Adipose tissue (tissue), 3 donors: Measurements from ENCODE around the gene TMEM11. TPM values are rescaled to one million over a fixed set of nuclear protein-coding genes. Genes with fewer than 3 reads are reported as not detected.
A peak's percentile ranks its signal among the peaks of the same experiment; 100 is the strongest.

Experiments
- H3K27ac ChIP-seq: one replicate; pipeline ENCODE4 v1.5.1; 2013; ENCODE audit warnings: low read depth, low read length
- WGBS, 3 donors: extraction: QIAGEN DNeasy Blood & Tissue Kit; methylation state at CpG; one replicate each; pipeline ENCODE4 v1.1.7; 2013; 5-methylcytosine and 5-hydroxymethylcytosine counted together
- polyA plus RNA-seq, 3 donors: library from polyadenylated mRNA; stranded (reverse); fragments of 200-250 nt; gene quantifications; one replicate each; pipeline ENCODE4 v1.2.3, GENCODE V29; 2013
- donor health status: healthy with polysubstance abuse.
- donor health status: Bipolar disorder and iron deficiency.
- donor health status: healthy.

TMEM11 gene, protein sequence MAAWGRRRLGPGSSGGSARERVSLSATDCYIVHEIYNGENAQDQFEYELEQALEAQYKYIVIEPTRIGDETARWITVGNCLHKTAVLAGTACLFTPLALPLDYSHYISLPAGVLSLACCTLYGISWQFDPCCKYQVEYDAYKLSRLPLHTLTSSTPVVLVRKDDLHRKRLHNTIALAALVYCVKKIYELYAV
- polyA plus RNA-seq = 10 to 100 TPM; 17.7 to 39.3 (median 23.8) TPM

GRCh38 chr17:21214015-21214776, at the start of gene TMEM11:
TSS of gene TMEM11 (minus strand) at chr17:21214161. CDS start at chr17:21214152, 9 bp downstream.
- WGBS, 3 donors = 0% methylated on average over 70 to 76 of the region's 76 CpGs
- peak within 1 kb of the TSS; percentile 53 for H3K27ac ChIP-seq

- H3K27ac ChIP-seq = no peak overlapping the region
- 58 to 70% (median 67%) methylated on average over 6 of the region's 6 CpGs for WGBS, 3 donors
Observed at GRCh38 chr17:21263376-21263775, 49.4 kb upstream of the TMEM11 start.

- 73 to 84% (median 82%) methylated on average over 12 of the region's 12 CpGs for WGBS, 3 donors
- H3K27ac ChIP-seq = no peak overlapping the region
Observed at GRCh38 chr17:21262259-21262993, 48.5 kb upstream of the TMEM11 start.

DNA sequence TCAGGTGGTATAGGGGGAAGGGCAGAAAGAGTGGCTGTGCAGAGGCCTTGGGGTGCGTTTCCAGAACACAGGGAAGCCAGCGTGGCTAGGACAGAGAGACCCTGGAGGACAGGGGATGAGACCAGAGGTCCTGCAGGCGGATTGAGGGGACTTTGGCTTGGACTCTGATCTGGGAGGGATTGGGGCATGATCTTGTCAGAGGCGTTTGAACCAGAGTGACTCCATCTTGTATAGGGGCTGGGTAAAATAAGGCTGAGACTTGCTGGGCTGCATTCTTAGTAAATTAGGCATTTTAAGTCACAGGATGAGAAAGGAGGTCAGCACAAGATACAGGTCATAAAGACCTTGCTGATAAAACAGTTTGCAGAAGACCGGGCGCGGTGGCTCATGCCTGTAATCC, 44.6 kb upstream of the TMEM11 start:
- H3K27ac ChIP-seq = no peak overlapping the region
- 81 to 96% (median 93%) methylated on average over 7 of the region's 7 CpGs for whole genome bisulfite sequencing, 3 donors

DNA sequence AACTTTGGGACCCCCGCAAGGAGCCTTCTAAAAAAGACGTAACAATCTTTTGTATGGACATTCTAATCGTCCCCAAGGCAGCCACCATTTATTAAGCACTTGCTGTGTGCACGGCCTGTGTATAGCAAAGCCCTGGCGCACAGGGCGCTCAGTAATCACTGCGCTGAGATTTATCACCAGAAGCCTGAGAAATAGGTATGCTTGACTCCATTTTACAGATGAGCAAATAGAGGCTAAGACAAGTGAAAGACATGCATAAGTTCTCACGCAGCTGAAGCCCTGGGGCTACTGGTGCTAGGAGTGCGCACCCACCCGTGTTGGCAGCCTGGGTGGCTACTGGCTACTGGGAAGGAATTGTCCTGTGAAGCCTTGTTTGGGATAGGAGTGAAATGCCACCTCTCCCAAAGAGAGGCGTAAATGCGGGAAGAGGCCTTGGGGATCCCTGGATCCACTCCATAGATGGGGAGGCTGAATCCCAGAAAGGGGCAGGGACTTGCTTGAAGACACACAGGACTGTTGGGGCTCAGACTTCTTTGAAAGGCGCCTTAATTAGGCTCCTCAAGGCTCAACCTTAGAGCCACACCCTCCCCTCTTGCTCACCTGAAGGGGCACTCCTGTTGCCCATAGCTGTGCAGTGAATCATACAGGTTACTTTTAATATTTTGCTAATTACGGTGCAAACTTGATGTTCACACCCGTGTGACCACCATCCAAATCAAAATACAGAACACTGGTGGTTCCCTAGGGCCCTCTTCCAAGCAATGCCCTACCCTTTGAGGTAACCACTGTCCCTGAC, 39.9 kb upstream of the TMEM11 start:
- no peak overlapping the region for H3K27ac ChIP-seq
- 41 to 47% (median 41%) methylated on average over 15 of the region's 15 CpGs for WGBS, 3 donors

GRCh38 chr17:21252796-21253645, 39.1 kb upstream of the TMEM11 start, which contains the start of gene NATD1:
TSS of gene NATD1 (minus strand) at chr17:21253410. CDS start at chr17:21253264, 146 bp downstream.
- no peak within 1 kb of the TSS for H3K27ac ChIP-seq
- 0 to 1% (median 1%) methylated on average over 67 to 117 of the region's 117 CpGs for WGBS, 3 donors

GRCh38 chr17:21252289-21252795, 38.4 kb upstream of the TMEM11 start:
- no peak overlapping the region for H3K27ac ChIP-seq
- WGBS, 3 donors = 20 to 26% (median 21%) methylated on average over 12 of the region's 12 CpGs

DNA sequence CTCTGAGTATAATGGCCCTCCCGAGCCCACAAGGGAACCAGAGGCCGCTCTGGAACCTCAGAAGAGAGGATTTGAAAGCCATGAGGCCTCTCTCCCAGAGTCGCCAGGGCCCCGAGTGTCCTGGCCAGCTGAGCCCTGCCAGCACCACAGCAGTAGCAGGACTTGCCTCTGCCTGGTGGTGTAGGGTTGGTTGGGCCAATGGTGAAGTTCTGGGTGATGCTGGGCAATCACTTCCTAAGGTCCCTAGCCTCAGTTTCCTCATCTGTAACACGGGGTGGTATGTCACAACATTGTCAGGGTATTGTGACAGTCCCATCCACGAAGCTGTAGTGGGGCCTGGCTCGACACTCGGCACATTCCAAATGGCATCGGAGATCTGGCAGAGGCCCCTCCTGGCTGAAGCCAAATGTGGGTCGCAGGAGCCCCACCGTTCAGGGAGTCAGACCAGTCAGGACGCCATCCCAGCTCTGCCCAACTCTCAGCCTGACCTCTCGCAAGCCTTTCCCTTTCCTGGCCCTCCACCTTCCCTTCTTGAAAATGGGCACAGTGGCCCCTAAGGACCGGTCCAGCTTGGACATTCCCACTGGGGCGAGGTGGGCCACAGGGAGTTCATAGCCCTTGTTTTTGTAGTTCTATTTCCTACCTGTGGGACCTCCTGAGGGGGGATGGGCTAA, 37.5 kb upstream of the TMEM11 start:
- no peak overlapping the region for H3K27ac ChIP-seq
- whole genome bisulfite sequencing, 3 donors = 59 to 91% (median 79%) methylated on average over 15 of the region's 15 CpGs

GRCh38 chr17:21250854-21251253, 36.9 kb upstream of the TMEM11 start:
- no peak overlapping the region for H3K27ac ChIP-seq
- WGBS, 3 donors = 51 to 60% (median 58%) methylated on average over 4 of the region's 4 CpGs

- no peak overlapping the region for H3K27ac ChIP-seq
- WGBS, 3 donors = 56 to 64% (median 57%) methylated on average over 7 of the region's 7 CpGs
Observed at GRCh38 chr17:21249920-21250703, 36.2 kb upstream of the TMEM11 start.

DNA sequence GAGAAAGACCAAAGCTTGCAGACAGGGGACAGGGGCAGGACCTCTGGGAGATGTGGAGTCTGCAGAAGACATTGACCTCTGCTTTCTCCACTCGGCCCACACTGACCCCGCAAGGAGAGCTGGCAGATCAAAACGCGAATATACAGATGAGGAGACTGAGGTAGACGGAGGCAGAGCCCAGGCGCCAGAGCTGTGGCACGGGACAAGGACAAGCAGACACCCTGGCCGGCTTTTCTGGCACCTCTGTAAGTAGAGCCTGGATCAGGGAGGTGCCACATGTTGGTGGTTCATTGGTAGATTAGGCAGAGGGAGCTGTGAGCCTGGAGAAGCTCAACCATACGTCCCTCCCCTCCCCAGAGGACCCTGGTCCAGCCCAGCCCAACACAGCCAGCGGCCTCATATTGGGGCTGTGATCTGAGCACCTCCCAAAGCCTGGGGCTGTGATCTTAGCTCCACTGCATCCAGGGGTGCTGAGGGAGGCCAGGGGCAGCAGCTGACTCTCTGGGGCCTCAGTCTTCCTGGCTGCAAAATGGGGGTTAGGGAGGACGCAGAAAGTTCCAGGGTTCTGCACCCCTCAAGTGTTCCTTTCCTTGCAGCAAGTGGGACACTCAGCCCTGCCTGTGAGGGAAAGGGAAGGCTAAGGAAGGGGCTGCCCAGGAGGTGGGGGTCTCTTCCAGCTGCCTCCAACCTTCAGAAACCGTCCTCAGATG, 35.3 kb upstream of the TMEM11 start:
- no peak overlapping the region for H3K27ac ChIP-seq
- 80 to 82% (median 82%) methylated on average over 12 of the region's 12 CpGs for WGBS, 3 donors

DNA sequence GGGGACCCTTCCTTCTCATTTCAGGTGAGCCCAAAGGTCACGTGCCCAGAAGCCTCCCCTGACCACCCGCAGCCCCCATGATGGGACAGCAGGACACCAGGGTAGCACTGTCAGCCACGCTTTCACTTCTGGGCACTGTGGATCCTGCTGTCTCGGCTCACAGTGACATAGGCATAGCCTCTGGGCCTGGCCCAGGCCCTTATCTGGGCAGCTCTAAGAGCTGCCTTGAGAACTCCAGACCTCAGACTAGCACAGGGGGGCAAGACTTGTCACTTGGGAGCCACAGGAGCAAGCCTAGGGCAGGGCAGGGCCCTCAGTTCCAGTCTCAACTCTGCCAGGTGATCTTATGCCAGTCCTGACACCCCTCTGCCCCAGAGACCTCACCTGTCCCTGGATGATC, 34.5 kb upstream of the TMEM11 start:
- H3K27ac ChIP-seq = no peak overlapping the region
- 86 to 89% (median 86%) methylated on average over 4 of the region's 4 CpGs for WGBS, 3 donors

GRCh38 chr17:21247552-21248258, 33.7 kb upstream of the TMEM11 start:
- no peak overlapping the region for H3K27ac ChIP-seq
- 83 to 88% (median 87%) methylated on average over 12 of the region's 12 CpGs for WGBS, 3 donors

- no peak overlapping the region for H3K27ac ChIP-seq
- 94 to 98% (median 97%) methylated on average over 4 of the region's 4 CpGs for WGBS, 3 donors
Observed at GRCh38 chr17:21246698-21247097, 32.7 kb upstream of the TMEM11 start.

- 67 to 78% (median 69%) methylated on average over 8 to 9 of the region's 9 CpGs for WGBS, 3 donors
- no peak overlapping the region for H3K27ac ChIP-seq
Observed at GRCh38 chr17:21245639-21246084, 31.7 kb upstream of the TMEM11 start.
